MM.1S (cell line): Measurements from ENCODE around the gene ERICH6.

ENCODE experiments used
- CTCF ChIP-seq: fragments of 300-600 bp; sonication (generic); IDR thresholded peaks from 2 replicates; pipeline ENCODE4 v1.5.1; 2016; ENCODE audit warnings: antibody characterized with exemption, low read length, mixed read lengths
- EZH2 ChIP-seq: fragments of 300-600 bp; sonication (generic); optimal IDR thresholded peaks from 2 replicates; pipeline ENCODE3; 2017; ENCODE audit warnings: low read depth, mild to moderate bottlenecking, antibody characterized with exemption, low read length, mixed read lengths

GRCh38 chr3:150733936-150734794 is 30.4 kb upstream of the ERICH6 start:
- TF ChIP-seq CTCF = no peak
- TF ChIP-seq EZH2 = no peak
